ENCODE data around the gene MAD1L1.

Gene MAD1L1

DNA sequence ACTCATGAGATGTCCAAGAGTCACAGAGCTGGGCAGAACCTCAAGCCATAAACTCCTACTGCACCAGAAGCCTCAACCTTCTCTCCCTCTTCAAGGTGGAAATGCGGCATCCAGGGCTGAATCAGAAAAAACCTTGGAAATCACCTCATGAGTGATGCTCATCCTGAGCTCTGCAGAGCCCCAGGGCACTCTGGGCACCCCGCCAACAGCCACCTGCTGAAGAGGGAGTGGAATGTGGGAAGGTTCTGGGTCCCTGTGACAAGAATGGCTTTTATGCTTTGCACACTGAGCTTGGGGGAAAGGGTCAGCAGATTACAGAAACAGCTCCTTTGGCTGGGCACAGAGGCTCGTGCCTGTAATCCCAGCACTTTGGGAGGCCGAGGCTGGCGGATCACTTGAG, 28.1 kb upstream of the MAD1L1 start:
- no peak for DNase-seq (ENCODE audit: low read depth)
- in situ Hi-C loops (cut with HindIII; ENCODE audit: low sequenced_read_pairs): no loop called here
- no peak for TF ChIP-seq CTCF (IDR thresholded peaks at IDR 0.05; ENCODE audit: low read depth, low read length, missing control alignments)
- H3K4me3 ChIP-seq (ENCODE audit: low read depth, low read length): no peak overlapping the region

DNA sequence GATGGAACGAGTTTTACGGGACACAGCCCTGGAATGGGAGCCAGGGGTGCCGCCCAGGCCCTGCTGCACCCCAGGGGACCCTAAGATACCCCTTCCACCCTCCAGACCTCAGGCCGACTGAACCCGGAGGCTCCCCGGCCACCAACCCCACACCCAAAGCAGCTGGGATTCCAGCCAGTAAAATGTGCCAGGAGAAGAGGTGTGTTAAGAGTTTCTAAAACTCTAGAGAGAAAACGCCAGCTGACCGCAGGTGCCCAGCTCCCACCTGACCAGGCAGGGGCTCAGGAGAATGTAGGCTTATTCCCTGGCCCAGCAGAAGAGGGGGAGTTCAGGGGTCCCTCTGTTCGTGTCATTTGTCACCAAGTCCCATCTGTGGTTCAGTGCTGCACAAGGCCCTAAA, 26.7 kb upstream of the MAD1L1 start:
- in situ Hi-C loops (cut with HindIII; ENCODE audit: low sequenced_read_pairs): no loop called here
- DNase-seq (ENCODE audit: low read depth): no peak
- no peak for TF ChIP-seq CTCF (IDR thresholded peaks at IDR 0.05; ENCODE audit: low read depth, low read length, missing control alignments)
- no peak overlapping the region for H3K4me3 ChIP-seq (ENCODE audit: low read depth, low read length)

DNA sequence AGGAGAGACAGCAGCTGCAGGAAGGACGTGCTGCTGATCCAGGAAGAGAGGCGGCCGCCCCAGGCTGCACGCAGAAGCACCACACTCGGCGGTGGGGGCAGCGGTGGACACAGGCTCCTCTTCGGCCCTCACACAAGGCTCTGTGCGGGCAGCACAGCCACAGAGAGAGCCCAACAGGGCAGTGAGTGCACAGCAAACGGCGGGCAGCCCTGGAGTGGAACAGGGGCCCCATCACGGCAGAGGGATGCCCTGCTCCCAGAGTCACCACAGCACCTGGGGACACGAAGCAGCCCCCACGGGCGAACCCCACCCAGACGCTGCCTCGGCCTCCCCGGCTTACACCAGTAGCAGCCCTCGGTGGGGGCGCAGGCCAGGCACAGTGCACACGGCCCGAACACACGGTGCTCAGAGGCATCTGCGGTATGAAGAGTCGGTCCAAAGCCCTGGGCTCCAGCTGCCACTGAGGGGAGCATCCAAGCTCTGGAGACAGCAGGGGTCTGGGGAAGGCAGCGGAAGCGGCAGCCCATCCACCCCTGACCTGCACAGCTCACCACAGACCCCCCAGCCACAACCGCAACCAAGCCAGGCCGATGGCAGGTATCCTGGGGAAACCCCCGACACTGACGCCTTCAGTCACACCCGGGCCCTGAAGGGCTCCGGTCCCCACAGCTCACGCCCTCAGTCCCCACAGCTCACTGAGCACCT, 26.1 kb upstream of the MAD1L1 start:
- in situ Hi-C loops (cut with HindIII; ENCODE audit: low sequenced_read_pairs): no loop called here
- H3K4me3 ChIP-seq (ENCODE audit: low read depth, low read length): no peak overlapping the region
- DNase-seq (ENCODE audit: low read depth): no peak
- no peak for TF ChIP-seq CTCF (IDR thresholded peaks at IDR 0.05; ENCODE audit: low read depth, low read length, missing control alignments)

GRCh38 chr7:2257651-2258050, 24.9 kb upstream of the MAD1L1 start:
- DNase-seq (ENCODE audit: low read depth): no peak
- in situ Hi-C loops (cut with HindIII; ENCODE audit: low sequenced_read_pairs): no loop called here
- no peak for TF ChIP-seq CTCF (IDR thresholded peaks at IDR 0.05; ENCODE audit: low read depth, low read length, missing control alignments)
- no peak overlapping the region for H3K4me3 ChIP-seq (ENCODE audit: low read depth, low read length)

DNA sequence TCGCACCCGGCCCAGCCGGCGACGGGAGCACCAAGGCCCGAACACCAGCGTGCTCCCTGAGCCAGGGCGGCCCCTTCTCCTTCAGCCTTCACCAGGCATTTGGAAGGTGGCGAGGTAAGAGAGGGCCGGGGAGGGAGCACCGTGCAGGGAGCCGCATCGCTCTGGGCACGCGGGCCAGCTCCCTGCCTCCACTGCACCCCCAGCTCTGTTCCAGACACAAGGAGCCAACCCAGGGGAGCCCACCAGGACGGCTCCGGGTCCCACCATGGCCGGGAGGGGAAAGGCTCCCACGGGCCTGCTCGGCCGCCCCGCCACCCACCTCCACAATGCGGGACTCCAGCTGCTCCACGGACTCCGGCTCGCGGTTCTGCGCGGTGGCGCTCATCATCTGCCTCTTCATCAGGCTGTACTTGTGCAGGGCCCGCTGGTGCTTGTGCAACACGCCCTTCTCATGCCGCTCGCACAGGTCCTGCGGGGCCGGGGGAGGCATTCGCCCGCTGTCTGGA, 24.4 kb upstream of the MAD1L1 start:
- no peak for DNase-seq (ENCODE audit: low read depth)
- TF ChIP-seq CTCF (IDR thresholded peaks at IDR 0.05; ENCODE audit: low read depth, low read length, missing control alignments): no peak
- in situ Hi-C loops (cut with HindIII; ENCODE audit: low sequenced_read_pairs): no loop called here
- H3K4me3 ChIP-seq (ENCODE audit: low read depth, low read length): no peak overlapping the region

GRCh38 chr7:2256306-2257045, 23.7 kb upstream of the MAD1L1 start:
- no peak for TF ChIP-seq CTCF (IDR thresholded peaks at IDR 0.05; ENCODE audit: low read depth, low read length, missing control alignments)
- H3K4me3 ChIP-seq (ENCODE audit: low read depth, low read length): no peak overlapping the region
- no peak for DNase-seq (ENCODE audit: low read depth)
- in situ Hi-C loops (cut with HindIII; ENCODE audit: low sequenced_read_pairs): no loop called here

Data from astrocyte of the cerebellum (primary cell).